NCI-H82 treated with DMSO at 0.1 percent for 48 hours (cell line): ENCODE data around the gene SCARF1.

Experiments used
- DNase-seq: peaks from one replicate; lab custom pipeline; 2025; ENCODE audit not compliant: unreplicated experiment; lab: John Stamatoyannopoulos, UW

SCARF1 gene

DNA sequence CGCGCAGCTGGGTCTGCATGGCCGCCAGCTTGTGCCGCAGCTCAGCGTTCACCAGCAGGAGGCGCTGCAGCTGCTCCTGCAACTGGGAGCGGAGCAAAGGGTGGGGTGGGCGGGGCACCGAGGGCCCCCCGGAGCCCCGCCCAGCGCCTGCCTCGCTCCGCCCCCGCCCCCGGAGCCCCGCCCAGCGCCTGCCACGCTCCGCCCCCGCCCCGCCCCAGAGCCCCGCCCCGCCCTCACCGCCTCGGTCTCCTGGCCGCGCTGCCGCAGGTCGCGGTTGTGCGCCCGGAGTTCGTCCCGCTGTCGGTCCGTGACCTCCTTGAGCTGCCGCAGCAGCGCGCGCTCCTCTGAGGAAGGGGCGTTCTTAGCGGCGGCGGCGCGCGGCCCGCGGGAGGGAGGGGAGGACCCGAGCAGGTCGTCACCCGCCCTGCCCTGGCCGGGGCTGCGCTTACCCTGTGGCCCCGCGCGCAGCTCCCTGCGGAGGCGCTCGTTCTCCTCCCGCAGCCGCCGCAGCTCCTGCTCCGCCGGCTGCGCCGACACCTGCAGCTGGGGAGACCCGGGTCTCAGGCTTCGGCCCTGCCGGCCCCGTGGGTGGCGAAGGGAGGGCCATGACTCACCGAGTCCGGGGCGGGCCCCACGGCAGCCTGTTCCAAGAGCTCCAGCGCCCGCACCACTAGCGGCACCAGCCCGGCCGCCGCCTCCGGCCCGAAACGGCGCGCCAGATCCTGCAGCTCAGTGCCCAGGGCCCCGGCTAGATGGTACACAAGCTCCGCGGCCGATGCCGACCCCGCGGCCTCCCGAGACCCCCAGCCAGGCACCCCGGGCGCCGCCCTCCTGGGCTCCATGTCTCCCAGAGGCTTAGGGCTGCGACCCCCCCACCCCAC, 3.7 kb upstream of the SCARF1 start:
- peak; percentile 67 for DNase-seq

DNA sequence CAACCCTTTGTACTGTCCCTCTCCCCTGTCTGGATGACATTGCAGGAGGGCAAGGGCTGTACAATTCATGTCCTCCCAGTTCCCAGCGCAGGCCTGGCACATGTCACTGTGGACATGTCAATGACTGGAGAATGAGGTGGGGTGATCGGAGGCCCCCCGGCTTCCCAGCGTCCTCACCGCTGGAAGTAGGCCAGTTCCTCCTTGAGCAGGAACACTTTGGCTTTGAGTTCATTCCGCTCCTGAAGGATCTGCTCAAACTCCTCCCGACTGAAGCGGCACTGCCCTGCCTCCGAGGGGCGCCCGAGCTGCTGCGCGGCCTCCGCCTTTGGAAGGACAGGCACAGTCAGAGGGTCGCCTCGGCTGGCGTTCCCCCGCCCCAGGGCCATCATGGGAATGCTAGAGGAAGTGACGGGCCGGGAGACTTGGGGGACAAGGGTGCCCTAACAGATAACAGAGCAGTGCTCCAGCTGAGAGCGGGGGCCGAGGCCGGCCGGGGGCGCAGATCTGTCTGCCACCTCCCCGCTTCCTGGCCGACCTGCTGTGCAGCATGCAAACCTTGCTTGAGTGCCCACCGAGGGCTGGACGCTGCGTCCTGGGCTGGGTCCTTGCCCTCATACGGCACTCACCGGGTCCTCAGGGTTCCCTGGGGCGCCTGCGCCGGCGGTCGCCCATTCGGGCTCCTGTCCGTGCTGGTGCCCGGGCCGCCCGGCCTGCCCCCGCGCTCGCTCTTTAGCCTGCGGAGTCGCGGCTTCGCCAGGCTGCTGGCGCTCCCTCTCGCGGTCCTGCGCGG, 2.8 kb upstream of the SCARF1 start:
- no peak for DNase-seq

GRCh38 chr17:1647802-1648171, 2.3 kb upstream of the SCARF1 start:
- no peak for DNase-seq

DNA sequence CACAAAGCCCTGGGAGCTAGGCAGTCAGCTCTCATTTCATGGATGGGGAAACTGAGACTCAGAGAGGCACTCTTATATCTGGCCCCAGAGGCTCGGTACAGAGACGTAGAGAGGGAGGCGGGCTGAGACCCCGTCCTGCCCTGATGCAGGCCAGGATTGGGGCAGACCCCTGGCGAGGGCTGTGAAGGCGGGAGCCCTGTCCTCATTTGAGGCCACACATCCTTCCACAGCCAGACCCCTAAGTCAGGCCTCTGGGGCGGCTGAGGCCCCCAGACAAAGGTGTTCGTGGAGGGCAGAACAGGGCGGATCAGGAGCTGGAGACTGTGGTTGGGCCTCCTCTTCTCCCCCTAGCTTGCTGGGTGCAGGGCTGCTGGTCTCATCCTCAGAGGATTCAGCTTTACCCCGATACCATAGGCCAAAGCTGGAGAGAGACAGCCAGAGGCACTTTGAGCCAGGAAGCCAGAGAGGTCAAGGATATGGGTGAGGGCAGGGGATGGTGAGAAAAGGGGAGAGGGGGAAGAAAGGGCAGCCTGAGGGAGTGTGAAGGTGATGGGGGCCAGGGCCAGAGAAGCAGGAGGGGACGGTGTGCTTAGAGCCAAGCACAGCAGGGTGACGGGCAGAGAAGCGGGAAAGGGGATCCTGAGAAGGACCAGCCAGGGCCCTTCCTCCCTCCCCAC, 805 bp upstream of the SCARF1 start:
- no peak for DNase-seq

DNA sequence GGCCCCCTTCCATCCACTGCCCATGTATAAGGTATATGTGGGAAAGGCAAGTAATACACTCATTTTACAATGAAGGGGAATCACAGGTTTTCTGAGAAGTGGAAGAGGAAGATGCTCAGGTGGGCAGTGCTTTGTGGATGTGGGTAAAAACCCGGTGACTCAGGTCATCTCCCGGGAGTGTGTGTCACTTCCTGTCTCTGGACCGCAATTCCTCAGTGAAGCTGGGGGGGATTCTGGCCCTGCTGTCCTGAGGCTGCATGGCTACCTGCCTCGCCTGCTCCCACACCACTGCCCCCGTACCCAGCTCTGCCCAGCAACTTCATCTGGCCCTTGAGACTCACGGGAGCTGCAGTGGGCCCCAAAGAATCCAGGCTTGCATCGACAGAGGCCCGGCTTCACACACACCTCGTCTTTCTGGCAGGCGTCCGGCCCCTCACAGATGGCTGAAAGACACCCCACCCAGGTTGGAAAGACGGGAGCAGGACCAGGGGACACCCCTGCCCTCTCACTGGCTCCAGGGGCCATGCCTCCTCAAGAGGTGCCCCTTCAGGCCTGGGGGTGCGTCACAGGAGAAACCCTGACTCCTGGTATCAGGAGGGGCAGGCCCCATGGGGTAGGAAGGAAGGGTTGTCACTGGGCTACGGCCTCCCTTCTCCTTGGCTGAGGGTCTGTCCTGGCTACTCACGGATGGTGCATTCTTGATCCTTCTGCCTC, 882 bp downstream of the SCARF1 start:
- DNase-seq = no peak

GRCh38 chr17:1643999-1644492, 1.5 kb downstream of the SCARF1 start:
- no peak for DNase-seq

DNA sequence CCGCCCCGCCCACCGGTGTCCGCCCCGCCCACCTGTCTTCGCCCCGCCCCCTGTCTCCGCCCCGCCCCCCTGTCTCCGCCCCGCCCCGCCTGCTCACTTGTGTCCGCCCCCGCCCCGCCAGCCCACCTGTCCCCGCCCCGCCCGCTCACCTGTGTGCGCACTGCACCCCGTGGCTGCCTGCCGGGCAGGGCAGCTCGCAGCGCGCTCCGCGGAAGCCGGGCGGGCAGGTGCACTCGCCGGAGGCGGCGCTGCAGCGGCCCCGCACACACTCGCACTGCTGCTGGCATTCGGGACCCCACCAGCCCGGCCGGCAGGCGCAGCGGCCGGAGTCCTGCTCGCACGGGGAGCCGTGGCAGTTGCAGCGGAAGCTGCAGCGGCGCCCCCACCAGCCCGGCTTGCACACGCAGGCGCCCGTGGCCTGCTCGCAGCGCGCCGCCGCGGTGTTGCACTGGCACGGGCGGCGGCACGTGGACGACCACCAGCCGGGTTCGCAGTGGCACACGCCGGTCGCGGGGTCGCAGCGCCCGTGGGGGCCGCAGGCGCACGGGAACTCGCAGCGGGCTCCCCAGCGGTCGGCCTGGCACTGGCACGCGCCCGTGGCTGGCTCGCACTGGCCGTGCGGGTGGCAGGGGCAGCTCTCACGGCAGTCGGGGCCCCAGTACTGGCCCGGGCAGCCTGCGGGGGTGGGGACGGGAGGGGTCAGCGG, 2.1 kb downstream of the SCARF1 start:
- DNase-seq = no peak

DNA sequence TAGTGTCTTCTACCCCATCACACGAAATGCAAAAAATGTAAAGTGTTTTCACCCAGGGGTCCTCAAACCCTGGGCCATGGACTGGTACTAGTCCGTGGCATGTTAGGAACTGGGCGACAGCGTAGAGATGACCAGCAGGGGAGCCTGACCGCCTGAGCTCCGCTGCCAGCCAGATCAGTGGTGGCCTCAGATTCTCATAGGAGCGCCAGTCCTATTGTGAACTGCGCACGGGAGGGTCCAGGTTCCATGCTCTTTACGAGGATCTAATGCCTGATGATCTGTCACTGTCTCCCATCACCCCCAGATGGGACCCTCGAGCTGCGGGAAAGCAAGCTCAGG, 4.5 kb downstream of the SCARF1 start:
- no peak for DNase-seq

DNA sequence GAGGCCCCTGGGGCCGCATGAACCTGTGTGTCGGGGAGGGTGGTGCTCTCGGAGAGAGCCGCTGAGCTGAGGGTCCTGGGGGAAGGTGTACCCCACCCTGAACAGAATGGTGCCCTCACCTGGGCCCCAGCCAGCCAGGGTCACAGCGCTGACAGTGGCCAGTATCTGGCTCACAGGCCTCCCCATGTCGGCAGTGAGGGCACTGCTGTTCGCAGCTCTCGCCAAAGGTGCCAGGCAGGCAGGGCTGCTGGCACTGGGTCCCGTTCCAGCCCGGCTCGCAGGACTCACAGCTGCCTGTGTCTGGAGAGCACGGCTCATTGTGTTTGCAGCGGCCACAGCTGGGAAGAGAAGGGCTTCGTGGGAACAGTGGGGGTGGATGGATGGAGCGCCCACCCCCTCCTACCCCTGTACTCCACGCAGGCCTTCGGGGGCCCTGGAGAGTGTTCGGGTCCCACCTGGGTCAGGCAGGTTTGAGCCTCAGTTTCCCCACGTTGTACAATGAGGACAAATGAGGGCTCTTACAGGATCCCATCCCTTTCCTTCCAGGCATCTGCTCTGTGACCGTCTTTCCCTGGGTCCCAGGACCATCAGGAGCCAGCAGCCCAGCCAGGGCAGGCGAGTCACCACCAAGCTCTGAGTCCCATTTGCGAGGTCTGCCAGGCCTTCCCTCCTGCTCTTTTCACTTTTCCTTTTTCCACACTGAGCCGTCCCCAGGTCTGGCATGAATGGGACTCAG, 5.0 kb downstream of the SCARF1 start:
- DNase-seq = no peak

GRCh38 chr17:1639549-1640180, 5.9 kb downstream of the SCARF1 start:
- DNase-seq = no peak

GRCh38 chr17:1638624-1639300, 6.8 kb downstream of the SCARF1 start:
- no peak for DNase-seq

- no peak for DNase-seq
Observed at GRCh38 chr17:1638171-1638590, 7.4 kb downstream of the SCARF1 start.

- no peak for DNase-seq
Observed at GRCh38 chr17:1636732-1637285, 8.7 kb downstream of the SCARF1 start.

DNA sequence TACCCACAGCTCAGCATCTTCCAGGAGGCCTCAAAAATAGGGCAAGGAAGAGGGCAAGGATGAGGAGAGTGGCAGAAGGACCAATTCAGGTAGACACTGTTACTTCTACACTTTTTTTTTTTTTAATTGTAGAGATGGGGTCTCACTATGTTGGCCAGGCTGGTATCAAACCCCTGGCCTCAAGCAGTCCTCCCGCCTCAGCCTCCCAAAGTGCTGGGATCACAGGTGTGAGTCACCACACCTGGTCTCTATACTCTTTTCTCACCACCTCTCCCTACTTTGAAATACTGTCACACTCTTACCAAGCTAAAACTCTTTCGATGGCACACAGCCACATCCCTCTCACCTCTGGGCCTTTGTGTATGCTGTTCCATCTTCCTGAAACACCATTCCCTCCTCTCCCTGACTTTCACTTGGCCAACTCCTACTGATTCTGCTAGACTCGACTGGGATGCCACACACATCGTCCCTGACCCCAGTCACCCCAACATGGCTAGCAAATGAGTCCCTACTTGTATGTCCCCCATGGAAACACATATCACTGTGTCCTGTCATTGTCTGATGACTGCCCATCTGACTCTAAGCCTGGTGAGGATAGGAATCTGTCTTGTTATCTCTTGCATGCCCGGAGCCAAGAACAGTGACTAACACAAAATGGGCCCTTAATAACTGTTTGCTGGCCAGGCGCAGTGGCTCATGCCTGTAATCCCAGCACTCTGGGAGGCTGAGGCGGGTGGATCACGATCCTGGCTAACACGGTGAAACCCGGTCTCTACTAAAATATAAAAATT, 9.7 kb downstream of the SCARF1 start:
- DNase-seq = no peak

GRCh38 chr17:1634841-1635650, 10.5 kb downstream of the SCARF1 start:
- DNase-seq = no peak

GRCh38 chr17:1630662-1631061, 14.9 kb downstream of the SCARF1 start:
- DNase-seq = no peak
